NOMO-1 (cell line): ENCODE measurements around the gene DCAF4.
"Not testable (repeated sequence)": the region's sequence is repeated elsewhere in the genome, so short reads cannot be mapped to it uniquely, and the experiment has no call there.

Experiments
- DNase-seq, 2 experiments: peaks; one replicate each; lab custom pipeline; 2025; ENCODE audit not compliant: unreplicated experiment in 2 of 2; lab: John Stamatoyannopoulos, UW

The DCAF4 gene

DNA sequence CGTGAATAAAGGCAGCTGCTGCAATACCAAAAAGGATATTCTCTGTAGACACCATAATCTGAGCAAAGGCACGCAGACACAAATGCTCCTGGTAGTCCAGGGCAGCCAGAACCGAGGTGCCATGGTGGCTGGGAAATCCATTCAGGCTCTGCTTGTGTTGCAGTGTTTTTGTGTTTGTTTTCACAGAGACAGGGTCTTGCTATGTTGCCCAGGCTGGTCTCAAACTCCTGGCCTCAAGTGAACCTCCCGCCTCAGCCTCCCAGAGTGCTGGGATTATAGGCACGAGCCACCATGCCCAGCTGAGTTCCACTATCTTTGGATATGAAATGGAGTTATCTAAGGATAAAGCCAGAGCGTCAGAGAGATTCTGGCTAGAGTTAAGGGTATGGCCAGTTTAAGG lies 39.8 kb downstream of the DCAF4 start:
- DNase-seq, result no peak

DNA sequence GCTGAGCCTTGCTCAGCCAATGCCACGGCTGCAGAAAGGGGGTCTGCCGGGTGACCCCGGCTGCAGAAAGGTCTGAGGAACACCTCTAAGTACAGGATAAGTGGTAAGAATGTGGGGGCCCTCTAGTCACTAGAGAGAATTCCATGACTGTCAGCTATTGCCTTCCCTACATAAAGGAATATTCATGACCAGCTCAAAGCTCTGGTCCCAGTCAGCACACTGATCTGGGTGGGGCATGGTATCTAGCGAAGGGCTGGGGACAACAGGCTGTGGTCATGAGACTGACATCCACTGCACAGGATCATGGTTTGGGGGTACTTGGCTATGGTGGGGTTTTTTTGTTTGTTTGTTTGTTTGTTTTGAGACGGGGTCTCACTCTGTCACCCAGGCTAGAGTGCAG lies 42.1 kb downstream of the DCAF4 start:
- DNase-seq, result no peak

- no peak for DNase-seq
These were observed 43.9 kb downstream of the DCAF4 start for GRCh38 chr14:72970058-72970630.

- no peak for DNase-seq
These were observed 44.7 kb downstream of the DCAF4 start for GRCh38 chr14:72970824-72971434.

GRCh38 chr14:72974661-72975060 lies 48.4 kb downstream of the DCAF4 start:
- DNase-seq, result no peak

DNA sequence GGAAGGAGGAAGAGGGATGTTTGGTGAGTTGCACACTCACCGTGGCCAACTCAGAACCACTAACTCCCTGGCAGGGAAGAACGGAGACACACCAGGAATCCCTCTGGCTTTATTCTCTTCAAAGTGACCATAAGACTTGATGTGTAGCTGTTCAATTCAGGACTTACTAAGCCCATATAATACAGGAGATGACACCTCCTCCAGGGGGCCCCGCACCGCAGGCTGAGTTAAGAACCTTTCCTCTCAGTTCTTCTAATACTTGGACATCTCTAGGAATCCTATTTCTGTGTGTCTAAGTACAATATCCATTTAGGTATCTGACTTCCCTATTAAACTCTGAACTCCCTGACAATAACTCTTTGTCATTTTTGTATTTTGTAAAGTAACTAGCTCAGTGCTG lies 49.5 kb downstream of the DCAF4 start:
- DNase-seq, result no peak

DNA sequence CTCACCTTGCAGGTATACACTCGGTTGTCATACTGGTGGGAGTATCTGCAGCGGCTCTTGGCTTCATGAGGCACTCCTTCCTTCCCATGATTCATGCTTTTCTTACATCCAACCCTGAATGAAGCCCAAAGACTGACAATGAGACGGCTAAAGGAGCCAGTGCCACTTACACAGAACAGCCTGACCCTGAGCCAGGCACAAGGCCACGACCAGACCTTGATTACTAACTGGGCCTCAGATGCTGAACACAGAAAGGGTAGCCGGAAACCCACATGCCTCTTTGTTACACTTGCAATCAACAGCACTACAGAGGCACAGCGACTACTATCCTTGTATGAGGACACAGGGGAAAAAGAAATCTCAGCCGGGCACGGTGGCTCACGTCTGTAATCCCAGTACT lies 52.6 kb downstream of the DCAF4 start:
- DNase-seq, result no peak

DNA sequence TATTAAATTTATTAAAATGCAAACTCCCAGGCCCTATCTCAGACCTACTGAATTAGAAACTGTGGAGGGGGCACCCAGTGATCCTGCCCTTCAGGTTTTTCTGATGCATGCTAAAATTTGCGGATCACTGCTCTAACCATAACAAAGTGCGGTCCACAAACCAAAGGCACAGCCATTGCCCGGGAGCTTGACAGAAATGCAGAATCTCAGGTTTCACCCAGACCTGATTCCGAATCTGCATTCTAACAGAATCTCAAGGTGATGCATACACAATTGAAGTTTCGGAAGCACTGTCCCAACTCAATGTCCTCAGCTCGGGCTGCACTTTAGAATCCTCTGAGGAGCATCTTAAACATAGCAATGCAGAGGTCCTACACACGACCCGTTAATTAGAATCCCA lies 54.6 kb downstream of the DCAF4 start:
- DNase-seq, result no peak

DNA sequence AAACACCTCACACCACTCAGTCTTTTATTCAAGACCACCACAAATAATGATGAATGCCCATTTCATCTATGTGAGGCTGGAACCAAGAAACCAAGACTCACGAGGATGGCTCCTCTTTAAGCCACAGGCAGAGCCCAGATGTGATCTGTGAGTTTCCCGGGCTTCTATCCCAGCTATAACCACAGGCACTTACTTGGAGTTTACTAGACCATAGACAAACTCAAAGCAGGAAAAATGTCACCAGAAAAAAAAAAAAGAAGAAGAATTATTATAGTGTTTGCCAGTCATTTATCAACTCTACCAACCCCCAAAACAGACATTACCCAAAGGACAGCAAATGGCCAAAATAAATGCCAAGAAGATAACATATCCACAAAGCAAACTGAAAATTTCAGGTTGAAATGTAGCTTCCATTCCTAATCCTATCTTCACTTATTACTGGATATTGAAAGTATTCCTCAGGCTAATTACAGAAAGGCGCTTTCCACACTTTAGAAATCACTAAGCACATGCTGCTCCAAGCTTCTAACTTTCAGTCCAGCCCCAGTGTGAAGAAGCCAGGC lies 56.0 kb downstream of the DCAF4 start:
- DNase-seq, result no peak

GRCh38 chr14:72986214-72986613 lies 60.0 kb downstream of the DCAF4 start:
- no peak for DNase-seq

GRCh38 chr14:72986857-72987256 lies 60.6 kb downstream of the DCAF4 start:
- no peak for DNase-seq

GRCh38 chr14:72990171-72990570 lies 63.9 kb downstream of the DCAF4 start:
- DNase-seq, result no peak

DNA sequence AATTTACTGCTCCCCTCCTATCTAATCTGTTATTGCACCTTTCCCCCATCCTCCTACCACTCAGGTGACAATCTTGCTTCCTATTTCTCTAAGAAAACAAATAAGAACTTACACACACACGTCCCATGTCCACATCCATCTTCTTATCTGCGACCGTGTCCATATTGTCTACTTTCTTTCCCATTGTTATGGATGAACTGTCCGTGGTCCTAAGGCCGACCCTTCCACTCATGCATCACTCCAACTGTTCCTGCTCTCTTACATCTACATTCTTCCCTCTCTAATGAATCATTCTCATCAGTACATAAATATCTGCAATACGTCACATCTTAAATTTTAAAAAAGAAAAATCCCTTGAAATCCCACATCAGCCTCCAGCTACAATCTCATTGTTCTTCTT lies 70.7 kb downstream of the DCAF4 start:
- no peak for DNase-seq

DNA sequence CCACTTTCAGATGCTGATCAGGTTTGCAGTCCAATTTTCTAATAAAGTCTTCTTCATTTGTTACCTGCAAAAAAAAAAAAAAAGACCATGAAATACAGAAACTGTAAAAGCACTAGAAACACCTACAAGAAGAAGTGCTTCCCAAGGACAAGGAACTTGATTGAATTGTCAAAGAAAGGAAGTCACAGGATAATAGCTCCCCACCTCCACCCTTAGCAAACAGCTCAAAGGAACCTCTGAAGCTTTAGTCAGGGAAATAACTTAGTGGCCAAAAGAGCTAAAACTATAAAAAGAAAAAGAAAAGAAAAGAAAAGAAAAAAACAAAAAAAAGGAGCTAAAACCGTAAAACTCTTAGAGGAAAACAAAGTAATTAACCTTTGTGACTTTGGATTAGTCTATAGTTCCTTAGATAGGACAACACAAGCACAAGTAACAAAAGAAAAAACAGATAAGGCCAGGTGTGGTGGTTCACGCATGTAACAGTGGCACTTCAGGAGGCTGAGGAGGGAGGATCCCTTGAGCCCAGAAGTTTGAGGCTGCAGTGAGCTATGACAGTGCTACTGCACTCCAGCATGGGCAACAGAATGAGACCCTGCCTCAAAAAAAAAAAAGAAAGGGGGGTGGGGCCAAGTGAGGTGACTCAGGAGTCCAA lies 72.1 kb downstream of the DCAF4 start:
- no peak for DNase-seq

GRCh38 chr14:72999316-72999715 lies 73.1 kb downstream of the DCAF4 start:
- no peak for DNase-seq

DNA sequence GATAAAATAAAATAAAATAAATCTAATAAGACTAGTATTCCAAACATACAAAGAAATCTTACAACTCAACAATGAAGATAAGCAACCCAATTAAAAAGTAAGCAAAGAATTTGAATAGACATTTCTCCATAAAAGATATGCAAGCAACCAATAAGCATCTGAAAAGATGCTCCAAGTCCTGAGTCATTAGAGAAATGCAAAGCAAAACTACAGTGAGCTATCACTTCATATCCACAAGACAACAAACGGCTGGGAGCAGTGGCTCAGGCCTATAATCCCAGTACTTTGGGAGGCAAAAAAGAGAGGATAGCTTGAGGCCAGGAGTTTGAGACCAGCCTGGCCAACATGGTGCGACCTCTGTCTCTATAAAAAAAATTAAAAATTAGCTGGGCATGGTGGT lies 73.8 kb downstream of the DCAF4 start:
- DNase-seq, result no peak

DNA sequence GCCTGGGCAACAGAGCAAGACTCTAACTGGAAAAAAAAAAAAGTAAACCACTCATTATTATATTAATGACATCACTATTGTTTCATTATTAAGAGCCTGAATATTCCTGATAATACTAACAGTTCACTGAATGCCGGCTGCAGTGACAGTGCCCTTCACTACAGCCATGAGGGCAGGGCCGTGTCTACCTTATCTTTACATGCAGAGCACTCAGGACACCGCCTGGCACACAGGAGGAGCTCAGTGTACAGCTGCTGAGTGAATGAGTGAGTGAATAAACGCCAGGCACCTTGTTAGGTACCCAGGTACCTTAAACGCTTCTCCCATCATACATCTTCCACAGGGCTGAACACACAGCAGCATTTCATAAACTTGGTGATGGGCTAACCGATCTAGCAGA lies 77.4 kb downstream of the DCAF4 start:
- DNase-seq, result no peak

DNA sequence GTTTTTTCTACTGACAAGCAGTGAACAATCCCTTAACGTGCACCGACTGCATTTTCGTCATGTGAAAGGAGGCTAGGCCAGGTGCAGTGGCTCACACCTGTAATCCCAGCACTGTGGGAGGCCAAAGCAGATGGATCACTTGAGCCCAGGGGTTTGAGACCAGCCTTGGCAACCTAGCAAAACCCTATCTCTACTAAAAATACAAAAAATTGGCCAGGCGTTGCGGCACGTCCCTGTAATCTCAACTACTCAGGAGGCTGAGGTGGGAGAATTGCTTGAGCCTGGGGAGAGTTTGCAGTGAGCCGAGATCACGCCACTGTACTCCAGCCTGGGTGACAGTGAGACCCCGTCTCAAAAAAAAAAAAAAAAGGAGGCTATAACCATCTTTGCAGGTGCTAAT lies 78.4 kb downstream of the DCAF4 start:
- not testable (repeated sequence) for DNase-seq

DNA sequence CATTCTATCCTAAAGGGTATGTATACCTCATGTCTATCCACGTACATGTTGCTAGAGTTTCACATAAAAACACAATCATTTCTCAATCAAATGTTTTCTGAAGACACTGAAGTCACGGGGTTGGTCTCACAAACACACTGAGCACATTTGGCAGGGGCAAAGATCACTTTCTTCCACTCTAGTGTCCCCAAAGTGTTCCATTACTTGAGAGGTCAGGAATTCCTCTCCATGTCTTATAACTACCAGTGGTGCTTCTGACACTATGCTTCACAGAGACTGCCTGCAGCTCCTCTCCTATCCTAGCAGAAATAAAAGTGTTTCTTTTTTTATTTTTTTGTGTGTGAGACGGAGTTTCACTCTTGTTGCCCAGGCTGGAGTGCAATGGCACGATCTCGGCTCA lies 81.6 kb downstream of the DCAF4 start:
- DNase-seq, result no peak

- no peak for DNase-seq
These were observed 82.2 kb downstream of the DCAF4 start for GRCh38 chr14:73008501-73008900.
